PC-9 (cell line): ENCODE data around the gene FBXW7. TPM values are rescaled to one million over a fixed set of nuclear protein-coding genes. Genes with fewer than 3 reads are reported as not detected.

ENCODE experiments used
- BruUV-seq: library from RNA; stranded (reverse); fragments of 400-500 nt; replicated peaks from 2 replicates; lab custom pipeline; 2021; lab: Mats Ljungman, UMichigan
- CTCF ChIA-PET: fragments of 300-600 bp; sonication (Branson Sonifier 250); formaldehyde crosslinking; loops from one replicate; lab custom pipeline; 2022; ENCODE audit warnings: antibody characterized with exemption; lab: Charles Lee
- POLR2A ChIA-PET: fragments of 300-600 bp; sonication (Branson Sonifier 250); formaldehyde crosslinking; loops from one replicate; lab custom pipeline; 2022; ENCODE audit warnings: antibody characterized with exemption; ENCODE audit not compliant: unreplicated experiment; lab: Charles Lee
- DNase-seq, 2 experiments: peaks; one replicate each; pipeline versions ENCODE4 v3.0.0 to v3.0.0-alpha.2; 2015 to 2022; ENCODE audit warnings: mixed read lengths in 1 of 2
- H2AFZ ChIP-seq: fragments of 200-600 bp; sonication (generic); 2 replicates; pipeline ENCODE4 v1.8.1; 2017; ENCODE audit warnings: antibody characterized with exemption
- H3F3A ChIP-seq: fragments of 200-600 bp; sonication (generic); 2 replicates; pipeline ENCODE4 v1.8.1; 2017; ENCODE audit warnings: antibody characterized with exemption, mild to moderate bottlenecking, low read depth; ENCODE audit not compliant: insufficient read depth
- H3K27ac ChIP-seq: fragments of 200-600 bp; sonication (generic); 2 replicates; pipeline ENCODE4 v1.6.1; 2016; ENCODE audit warnings: mixed run types
- H3K27me3 ChIP-seq: fragments of 200-600 bp; sonication (generic); 2 replicates; pipeline ENCODE4 v1.6.1; 2016; ENCODE audit warnings: low read depth, mixed run types; ENCODE audit not compliant: insufficient read depth
- H3K36me3 ChIP-seq: fragments of 200-600 bp; sonication (generic); 2 replicates; pipeline ENCODE4 v1.6.1; 2016; ENCODE audit warnings: low read depth, mixed run types
- H3K4me1 ChIP-seq: fragments of 200-600 bp; sonication (generic); replicated peaks from 2 replicates; pipeline ENCODE4 v1.6.1; 2016; ENCODE audit warnings: mixed run types; ENCODE audit not compliant: insufficient read depth
- H3K4me2 ChIP-seq: fragments of 200-600 bp; sonication (generic); 2 replicates; pipeline ENCODE4 v1.6.1; 2017; ENCODE audit warnings: mixed run types
- H3K4me3 ChIP-seq: fragments of 200-600 bp; sonication (generic); 2 replicates; pipeline ENCODE4 v1.6.1; 2016; ENCODE audit warnings: mixed run types
- H3K79me2 ChIP-seq: fragments of 200-600 bp; sonication (generic); 2 replicates; pipeline ENCODE4 v1.6.1; 2017; ENCODE audit warnings: low read depth, mixed run types
- H3K9me2 ChIP-seq: fragments of 200-600 bp; sonication (generic); 2 replicates; pipeline ENCODE4 v1.8.1; 2017; ENCODE audit warnings: mild to moderate bottlenecking; ENCODE audit not compliant: insufficient read depth
- H3K9me3 ChIP-seq: fragments of 200-600 bp; sonication (generic); 2 replicates; pipeline ENCODE4 v1.8.1; 2016; ENCODE audit warnings: low read depth; ENCODE audit not compliant: insufficient read depth
- H4K20me1 ChIP-seq: fragments of 200-600 bp; sonication (generic); 2 replicates; pipeline ENCODE4 v1.8.1; 2017; ENCODE audit not compliant: insufficient read depth
- CTCF ChIP-seq: fragments of 200-600 bp; sonication (generic); conservative IDR thresholded peaks from 2 replicates; pipeline ENCODE4 v1.6.1; 2017; ENCODE audit warnings: mixed run types, antibody characterized with exemption, mild to moderate bottlenecking, moderate library complexity
- EZH2 ChIP-seq: fragments of 200-600 bp; sonication (generic); IDR thresholded peaks from 2 replicates; pipeline ENCODE4 v1.8.0; 2017; ENCODE audit warnings: antibody characterized with exemption, low read depth
- intact Hi-C: fragments of 100-400 bp; cut with micrococcal nuclease; formaldehyde crosslinking; loops from one replicate; pipeline ENCODE4 v1.10.0; 2022; ENCODE audit not compliant: unreplicated experiment
- total RNA-seq: library from RNA; stranded (reverse); gene quantifications from 2 replicates; pipeline ENCODE4 v1.2.3, GENCODE V29; 2021

The FBXW7 gene
- total RNA-seq, 1 experiment from 2014 or later = 30.2 TPM

- intact Hi-C loops = loop anchor here (1.0 kb wide), 2 partner anchors 18 to 36 kb away; partner anchors contain the start of gene FBXW7
- H3K4me1 ChIP-seq = peaks cover 28% of the 10 kb centered on the region
- ChIA-PET POLR2A (no interaction called here), CTCF (no interaction called here)
- TF ChIP-seq EZH2 (no peak), CTCF (no peak)
- no peaks in the 10 kb centered on the region for H3K9me2 ChIP-seq
- H3K4me3 ChIP-seq = peak overlapping the region; percentile 50; the same call in 1 of the 2 replicates
- H3K27me3 ChIP-seq = no peaks in the 10 kb centered on the region
- peak; percentile 18 to 92 for DNase-seq
- peak overlapping the region; percentile 94 for H3K27ac ChIP-seq
- H3K79me2 ChIP-seq = no peaks in the 10 kb centered on the region
- H4K20me1 ChIP-seq = no peaks in the 10 kb centered on the region
- peak overlapping the region; percentile 89 for H2AFZ ChIP-seq
- peak overlapping the region; percentile 89 for H3K4me2 ChIP-seq
- BruUV-seq = no TSS peak
- H3K36me3 ChIP-seq = no peaks in the 10 kb centered on the region
- H3F3A ChIP-seq = peaks cover 15% of the 10 kb centered on the region
- no peaks in the 10 kb centered on the region for H3K9me3 ChIP-seq
Measured at GRCh38 chr4:152572417-152573086, 36.7 kb upstream of the FBXW7 start.

GRCh38 chr4:152571770-152572169, 35.9 kb upstream of the FBXW7 start:
- CTCF ChIA-PET = no interaction called here

DNA sequence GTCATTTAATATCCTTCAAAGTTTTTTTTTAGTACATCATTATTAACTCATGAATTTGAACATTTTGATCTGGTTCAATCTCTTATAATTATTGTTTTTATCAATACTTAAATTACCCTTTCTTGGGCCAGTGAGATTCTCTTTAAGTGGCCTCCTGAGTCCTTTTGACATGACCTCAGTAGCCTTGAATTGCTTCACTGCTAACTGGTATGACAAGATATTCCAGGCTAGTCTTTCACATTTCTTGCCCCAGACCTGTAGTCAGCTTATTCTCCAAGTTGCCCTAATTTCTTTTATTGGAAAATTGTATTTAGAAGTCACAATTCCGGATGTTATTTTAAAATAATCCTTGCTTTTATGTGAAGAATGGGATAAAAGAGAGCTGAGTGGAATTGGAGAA, 35.4 kb upstream of the FBXW7 start:
- Histone ChIP-seq H3K9me3 (no peaks in the 10 kb centered on the region), H3K27me3 (no peaks in the 10 kb centered on the region), H3K36me3 (no peaks in the 10 kb centered on the region), H4K20me1 (no peaks in the 10 kb centered on the region), H3K4me3 (no peak overlapping the region), H2AFZ (no peak overlapping the region), H3K79me2 (no peaks in the 10 kb centered on the region), H3K9me2 (no peaks in the 10 kb centered on the region), H3K27ac (peak overlapping the region; percentile 94), H3F3A (peaks cover 15% of the 10 kb centered on the region), H3K4me1 (peaks cover 28% of the 10 kb centered on the region), H3K4me2 (peak overlapping the region; percentile 89)
- peak in 1 of 2 experiments; percentile 36 for DNase-seq
- POLR2A ChIA-PET = no interaction called here
- BruUV-seq = no TSS peak
- TF ChIP-seq CTCF (no peak), EZH2 (no peak)
- intact Hi-C loops = no loop called here
- CTCF ChIA-PET = no interaction called here

More at GRCh38 chr4:152571770-152572169, 35.9 kb upstream of the FBXW7 start:
- Histone ChIP-seq H3K79me2 (no peaks in the 10 kb centered on the region), H3K4me3 (no peak overlapping the region), H2AFZ (no peak overlapping the region), H3K9me3 (no peaks in the 10 kb centered on the region), H3F3A (peaks cover 15% of the 10 kb centered on the region), H3K27me3 (no peaks in the 10 kb centered on the region), H3K4me1 (peaks cover 28% of the 10 kb centered on the region), H3K36me3 (no peaks in the 10 kb centered on the region), H3K27ac (peak overlapping the region; percentile 94), H4K20me1 (no peaks in the 10 kb centered on the region), H3K9me2 (no peaks in the 10 kb centered on the region), H3K4me2 (peak overlapping the region; percentile 89)
- no peak for DNase-seq
- TF ChIP-seq CTCF = no peak
- TF ChIP-seq EZH2 = no peak
- no TSS peak for BruUV-seq
- POLR2A ChIA-PET = no interaction called here
- intact Hi-C loops = loop anchor here (1.0 kb wide), 2 partner anchors 19 to 35 kb away; partner anchors contain the start of gene FBXW7
